Putamen (tissue), 1 donor: ENCODE measurements around the gene NAB2.

ENCODE experiments used
- DNase-seq: peaks from one replicate; pipeline ENCODE4 v3.0.0-alpha.2; 2016; ENCODE audit warnings: low spot score

Gene NAB2

GRCh38 chr12:57094208-57095160 is 5.6 kb downstream of the NAB2 start:
- DNase-seq: no peak

GRCh38 chr12:57095440-57095839 is 6.5 kb downstream of the NAB2 start:
- DNase-seq: no peak

GRCh38 chr12:57096099-57096572 is 7.2 kb downstream of the NAB2 start:
- no peak for DNase-seq

GRCh38 chr12:57096748-57097553 is 8.0 kb downstream of the NAB2 start:
- DNase-seq: no peak

- DNase-seq: no peak
Measured at GRCh38 chr12:57097554-57097835, 8.6 kb downstream of the NAB2 start.

GRCh38 chr12:57098546-57098945 is 9.6 kb downstream of the NAB2 start:
- DNase-seq: no peak

GRCh38 chr12:57099047-57099714 is 10.3 kb downstream of the NAB2 start:
- DNase-seq: no peak

GRCh38 chr12:57099766-57100165 is 10.9 kb downstream of the NAB2 start:
- no peak for DNase-seq

- DNase-seq: no peak
Measured at GRCh38 chr12:57101892-57102695, 13.2 kb downstream of the NAB2 start.

GRCh38 chr12:57103856-57104255 is 14.9 kb downstream of the NAB2 start:
- DNase-seq: no peak

GRCh38 chr12:57104292-57104910 is 15.5 kb downstream of the NAB2 start:
- no peak for DNase-seq

- DNase-seq: no peak
Measured at GRCh38 chr12:57105011-57105753, 16.3 kb downstream of the NAB2 start.

GRCh38 chr12:57106021-57106708 is 17.3 kb downstream of the NAB2 start:
- DNase-seq: no peak

- no peak for DNase-seq
Measured at GRCh38 chr12:57107456-57108155, 18.7 kb downstream of the NAB2 start.

GRCh38 chr12:57109207-57110103 is 20.5 kb downstream of the NAB2 start:
- DNase-seq: no peak

GRCh38 chr12:57110104-57111030 is 21.5 kb downstream of the NAB2 start:
- DNase-seq: no peak
